HG02610 (cell line): ENCODE data around the gene SDSL.

ENCODE experiments used
- ATAC-seq: cut with Tn5 transposase; IDR thresholded peaks from one replicate; pipeline ENCODE4 v1.9.1; 2021; ENCODE audit warnings: mild to moderate bottlenecking, moderate library complexity; ENCODE audit not compliant: unreplicated experiment

The SDSL gene

GRCh38 chr12:113418213-113418879, 3.8 kb upstream of the SDSL start:
- ATAC-seq = no peak

GRCh38 chr12:113420996-113421595, 1.1 kb upstream of the SDSL start:
- no peak for ATAC-seq

- ATAC-seq = no peak
Measured at GRCh38 chr12:113422886-113423669, 898 bp downstream of the SDSL start.

GRCh38 chr12:113424456-113424855, 2.3 kb downstream of the SDSL start:
- no peak for ATAC-seq

GRCh38 chr12:113424915-113425823, 3.0 kb downstream of the SDSL start:
- no peak for ATAC-seq

GRCh38 chr12:113425960-113426453, 3.8 kb downstream of the SDSL start:
- ATAC-seq = no peak

GRCh38 chr12:113427882-113428281, 5.7 kb downstream of the SDSL start:
- no peak for ATAC-seq

GRCh38 chr12:113428482-113428881, 6.3 kb downstream of the SDSL start:
- no peak for ATAC-seq

GRCh38 chr12:113432986-113433385, 10.8 kb downstream of the SDSL start:
- no peak for ATAC-seq

- ATAC-seq = no peak
Measured at GRCh38 chr12:113435367-113435766, 13.2 kb downstream of the SDSL start.

GRCh38 chr12:113436586-113436985, 14.4 kb downstream of the SDSL start:
- no peak for ATAC-seq

- no peak for ATAC-seq
Measured at GRCh38 chr12:113436993-113437728, 15.0 kb downstream of the SDSL start.

- no peak for ATAC-seq
Measured at GRCh38 chr12:113437729-113438100, 15.5 kb downstream of the SDSL start.

GRCh38 chr12:113438523-113439300, 16.5 kb downstream of the SDSL start:
- ATAC-seq = no peak

GRCh38 chr12:113439301-113439597, 17.1 kb downstream of the SDSL start:
- no peak for ATAC-seq

- no peak for ATAC-seq
Measured at GRCh38 chr12:113439606-113440030, 17.4 kb downstream of the SDSL start.

GRCh38 chr12:113440336-113440735, 18.2 kb downstream of the SDSL start:
- no peak for ATAC-seq

- ATAC-seq = no peak
Measured at GRCh38 chr12:113440947-113441782, 19.0 kb downstream of the SDSL start.
